GM19372 (cell line): Measurements from ENCODE around the gene CPLX1.
"Not testable (repeated sequence)": the region's sequence is repeated elsewhere in the genome, so short reads cannot be mapped to it uniquely, and the experiment has no call there.

ENCODE experiments used
- ATAC-seq: cut with Tn5 transposase; IDR thresholded peaks from one replicate; pipeline ENCODE4 v1.9.1; 2021; ENCODE audit warnings: mild to moderate bottlenecking, low read depth, moderate library complexity; ENCODE audit not compliant: unreplicated experiment

The CPLX1 gene

DNA sequence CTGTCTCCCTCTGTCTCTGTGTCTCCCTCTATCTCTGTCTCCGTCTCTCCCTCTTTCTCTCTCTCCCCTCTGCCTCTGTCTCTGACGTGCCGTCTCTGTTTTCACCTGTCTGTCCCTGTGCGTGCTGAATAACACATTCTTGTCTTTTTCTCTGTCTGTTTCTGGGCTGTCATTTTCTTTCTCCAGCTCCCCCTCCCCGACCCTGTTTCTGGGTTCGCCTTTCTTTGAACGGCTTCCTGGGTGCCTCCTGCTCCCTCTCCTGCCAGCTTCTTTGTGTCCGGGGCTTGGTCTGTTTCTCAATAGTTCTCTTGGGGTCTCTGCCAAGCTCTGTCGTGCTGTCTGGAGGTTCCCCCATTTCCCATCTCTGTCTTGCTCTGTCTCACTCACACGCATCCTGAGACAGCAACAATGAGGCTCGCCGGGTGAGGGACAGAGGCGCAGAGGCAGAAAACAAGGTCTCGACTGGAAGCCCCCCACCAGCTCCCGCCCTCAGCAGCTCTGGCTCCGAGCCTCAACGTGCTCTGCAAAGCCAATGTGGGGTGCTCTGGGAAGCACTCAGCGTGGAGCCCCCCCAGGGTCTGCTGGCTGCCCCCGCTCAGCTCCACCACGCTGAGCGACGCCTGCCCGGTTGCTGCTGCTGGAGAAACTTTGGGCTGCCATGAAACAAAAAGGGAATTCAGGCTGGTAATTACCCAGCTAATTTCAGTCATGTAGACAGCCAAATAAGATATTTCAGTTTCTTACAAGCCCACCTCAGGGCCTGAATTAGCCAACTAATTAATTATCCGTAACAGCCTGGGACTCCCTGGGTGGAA lies 3.4 kb downstream of the CPLX1 start:
- no peak for ATAC-seq

DNA sequence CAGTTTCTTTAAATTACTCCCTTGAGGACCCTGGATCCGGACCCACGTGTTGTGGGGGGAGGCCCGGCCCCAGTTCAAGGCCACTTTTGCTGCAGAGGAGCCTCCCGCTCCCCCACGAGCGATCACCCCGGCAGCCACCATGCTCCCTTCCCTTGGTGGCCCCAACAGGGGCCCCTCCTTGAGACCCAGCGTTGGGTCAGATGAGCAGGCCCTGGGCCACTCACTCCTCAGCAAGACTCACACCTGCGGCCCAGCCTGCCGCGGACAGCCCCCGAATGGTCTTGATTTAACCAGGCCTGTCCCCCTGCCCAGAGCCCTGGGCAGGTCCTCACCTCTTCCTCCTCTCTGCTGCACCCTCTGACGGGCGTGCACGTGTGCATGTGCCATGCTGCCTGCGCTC lies 4.3 kb downstream of the CPLX1 start:
- no peak for ATAC-seq

DNA sequence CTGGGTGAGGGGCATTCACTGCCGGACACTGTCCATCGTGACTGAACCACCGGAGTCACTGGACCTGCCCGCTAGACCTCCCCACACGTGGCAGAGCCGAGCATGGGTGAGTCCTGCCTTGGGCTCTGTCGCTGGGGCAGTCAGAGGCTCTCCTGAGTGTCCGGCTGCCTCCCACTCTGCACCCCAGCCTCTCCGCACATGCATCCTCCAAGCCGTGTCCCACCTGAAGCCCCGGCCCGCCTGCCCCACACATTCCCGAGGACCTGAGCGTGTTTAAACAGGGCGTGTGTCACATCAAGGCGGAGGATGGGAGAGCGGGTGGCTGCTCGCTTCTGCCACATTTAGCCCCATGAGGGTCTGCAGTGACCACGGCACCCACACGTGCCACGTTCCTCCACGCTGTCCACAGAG lies 4.7 kb downstream of the CPLX1 start:
- ATAC-seq = no peak

DNA sequence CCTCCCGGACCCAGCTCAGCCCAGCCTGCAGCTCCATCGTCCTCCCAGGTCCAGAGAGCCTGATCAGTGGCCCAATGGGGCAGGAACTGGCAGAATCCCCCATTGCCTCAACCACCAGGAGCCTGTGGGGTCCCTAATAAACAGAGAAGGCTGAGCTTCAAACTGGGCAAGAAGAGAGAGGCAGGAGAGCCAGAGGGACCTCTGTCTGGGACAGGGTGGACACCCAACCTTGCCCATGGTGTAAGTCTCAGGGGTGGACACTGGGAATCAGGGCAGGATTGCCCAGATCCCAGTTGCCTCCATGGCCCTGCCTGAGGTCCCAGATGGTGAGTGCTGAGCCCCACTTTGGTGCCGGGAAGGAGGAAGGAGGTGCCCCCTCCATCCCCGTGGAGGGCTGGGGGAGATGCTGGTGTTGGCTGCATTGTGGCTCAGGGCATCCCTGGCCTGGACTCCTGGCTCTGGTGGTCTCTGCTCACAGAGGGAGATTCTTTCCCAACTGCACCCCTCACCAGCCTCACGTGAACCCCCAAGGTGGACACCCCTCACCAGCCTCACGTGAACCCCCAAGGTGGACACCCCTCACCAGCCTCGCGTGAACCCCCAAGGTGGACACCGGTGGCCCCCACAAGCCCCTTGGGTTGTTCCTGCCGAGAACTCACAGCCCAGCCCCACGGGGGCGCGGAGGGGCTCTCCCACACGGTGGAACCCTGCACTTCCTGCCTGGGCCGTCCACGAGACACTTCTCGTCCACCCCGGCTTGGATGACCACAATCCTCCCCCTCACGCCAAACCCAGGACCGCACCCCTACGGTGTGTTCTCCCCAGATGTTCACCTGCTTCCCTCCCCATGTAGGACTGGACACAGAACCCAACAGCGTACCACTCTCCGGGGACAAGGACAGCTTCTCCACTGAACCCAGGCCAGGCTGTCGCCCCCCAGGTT lies 5.4 kb downstream of the CPLX1 start:
- no peak for ATAC-seq

DNA sequence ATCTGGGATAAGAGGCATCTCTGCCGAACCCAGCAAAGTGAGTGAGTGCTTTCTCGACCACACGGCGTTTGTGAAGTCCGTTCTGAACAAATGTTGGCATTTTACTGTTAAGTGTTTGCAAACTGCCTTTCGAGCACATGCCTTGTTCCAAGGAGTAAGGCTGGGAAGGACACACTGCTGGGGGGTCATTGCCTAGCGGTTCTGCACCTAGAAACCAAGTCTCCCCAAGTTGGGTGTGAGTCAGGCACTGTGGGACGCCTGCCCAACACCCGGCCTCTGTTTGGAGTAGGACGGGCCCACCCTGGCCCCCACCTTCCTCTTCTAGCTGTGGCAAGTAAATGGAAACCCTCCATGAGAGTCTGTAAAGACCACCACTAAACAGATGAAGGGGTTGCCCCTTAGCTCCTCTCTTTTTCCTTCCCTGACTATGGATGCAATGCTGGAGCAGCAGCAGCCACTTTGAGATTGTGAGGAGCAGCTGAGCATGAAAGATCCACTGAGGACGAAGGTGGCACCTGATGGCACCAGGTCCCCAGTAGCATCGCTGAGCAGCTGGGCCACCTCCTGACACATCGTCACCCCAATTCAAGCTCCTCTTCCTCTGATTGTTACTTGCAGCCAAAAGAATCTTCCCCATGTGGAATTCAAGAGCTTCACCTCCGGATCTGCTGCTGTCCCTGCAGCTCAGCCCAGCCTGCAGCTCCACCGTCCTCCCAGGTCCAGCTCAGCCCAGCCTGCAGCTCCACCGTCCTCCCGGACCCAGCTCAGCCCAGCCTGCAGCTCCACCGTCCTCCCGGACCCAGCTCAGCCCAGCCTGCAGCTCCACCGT lies 6.3 kb downstream of the CPLX1 start:
- ATAC-seq = no peak

DNA sequence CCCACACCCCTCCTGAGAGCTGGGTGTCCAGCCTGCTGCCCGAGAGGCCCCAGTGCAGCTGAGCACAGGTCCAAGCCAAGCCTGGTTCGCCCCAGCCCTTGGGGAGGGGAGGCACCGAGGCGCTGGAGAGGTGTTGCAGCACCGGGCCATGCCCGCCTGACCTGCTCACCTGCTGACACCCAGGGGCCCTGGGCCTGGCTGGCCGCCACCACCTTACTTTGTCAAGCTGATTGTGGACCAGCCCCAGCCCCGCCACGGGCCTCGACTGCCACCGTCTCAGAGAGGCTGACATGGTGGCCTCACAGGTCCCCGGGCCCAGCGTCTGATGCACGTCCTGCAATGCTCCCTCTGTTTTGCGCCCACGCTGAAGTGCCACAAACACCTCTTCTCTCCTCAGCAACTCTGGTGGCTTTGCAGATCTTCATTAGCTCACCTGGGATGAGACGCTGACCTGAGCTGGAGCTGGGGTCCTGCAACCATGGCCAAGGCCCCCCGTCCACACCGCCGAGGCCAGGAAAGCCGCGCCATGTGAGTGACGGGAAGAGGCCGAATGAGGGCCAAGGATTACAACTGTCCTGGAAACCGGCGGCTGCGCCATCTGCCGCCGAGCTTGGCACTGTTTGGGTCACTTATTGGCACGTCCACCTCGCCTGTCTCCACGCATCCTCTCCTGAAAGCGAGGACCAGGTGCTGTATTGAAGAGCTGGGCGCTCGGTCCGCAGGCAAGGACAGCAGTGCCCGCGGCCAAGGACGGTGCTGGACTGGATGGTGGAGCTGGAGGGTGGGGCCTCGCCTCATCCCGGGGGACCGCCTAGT lies 7.6 kb downstream of the CPLX1 start:
- no peak for ATAC-seq

DNA sequence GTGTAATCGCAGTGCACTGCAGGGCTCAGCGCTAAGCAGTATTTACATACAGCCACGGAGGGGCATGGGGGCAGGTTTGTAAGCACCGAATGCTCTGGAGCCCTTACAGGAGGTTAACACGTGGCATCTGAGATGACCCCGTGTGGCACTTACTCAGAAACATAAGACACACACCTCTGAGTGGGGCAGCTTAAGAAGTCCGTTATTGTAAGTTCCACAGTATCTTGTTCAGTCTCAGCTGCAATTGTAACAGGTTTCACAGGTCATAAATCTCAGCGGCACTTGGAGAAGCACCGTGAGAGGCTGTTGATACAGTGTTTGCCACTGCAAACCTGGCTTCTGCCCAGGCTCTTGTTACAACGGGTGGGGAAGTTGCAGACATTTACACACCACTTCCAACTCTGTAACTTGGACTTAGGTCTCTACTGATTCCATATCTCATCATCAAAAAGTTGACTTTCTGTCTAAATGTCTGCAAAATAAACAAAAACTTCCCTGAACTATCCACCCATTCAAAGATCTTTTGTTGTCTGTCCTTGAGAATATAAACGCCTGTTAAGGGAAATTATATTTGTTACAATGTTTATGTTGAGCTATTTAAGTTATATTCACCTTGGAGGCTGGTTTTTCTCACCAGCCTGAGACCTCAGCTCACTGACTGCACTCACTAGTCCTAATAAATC lies 10.3 kb downstream of the CPLX1 start:
- no peak for ATAC-seq

DNA sequence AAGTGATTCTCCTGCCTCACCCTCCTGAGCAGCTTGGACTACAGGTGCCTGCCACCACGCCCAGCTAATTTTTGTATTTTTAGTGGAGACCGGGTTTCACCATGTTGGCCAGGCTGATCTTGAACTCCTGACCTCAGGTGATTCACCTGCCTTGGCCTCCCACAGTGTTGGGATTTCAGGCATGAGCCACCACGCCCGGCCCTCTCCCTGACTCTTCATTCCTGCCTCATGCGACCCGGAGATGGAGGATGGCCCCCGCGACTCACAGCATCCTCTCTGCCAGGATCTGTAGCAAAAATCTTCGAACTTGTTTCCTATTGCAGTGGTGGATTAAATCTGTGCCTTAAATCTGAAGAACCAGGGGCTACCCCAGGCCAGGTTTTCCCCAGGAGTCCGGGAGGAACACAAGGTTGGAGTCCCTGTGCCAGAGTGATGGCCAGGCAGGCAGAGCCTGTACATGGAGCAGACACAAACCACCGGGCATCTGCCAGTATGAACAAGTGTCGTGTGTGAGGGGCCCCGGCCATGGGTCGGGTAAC lies 11.5 kb downstream of the CPLX1 start:
- no peak for ATAC-seq

DNA sequence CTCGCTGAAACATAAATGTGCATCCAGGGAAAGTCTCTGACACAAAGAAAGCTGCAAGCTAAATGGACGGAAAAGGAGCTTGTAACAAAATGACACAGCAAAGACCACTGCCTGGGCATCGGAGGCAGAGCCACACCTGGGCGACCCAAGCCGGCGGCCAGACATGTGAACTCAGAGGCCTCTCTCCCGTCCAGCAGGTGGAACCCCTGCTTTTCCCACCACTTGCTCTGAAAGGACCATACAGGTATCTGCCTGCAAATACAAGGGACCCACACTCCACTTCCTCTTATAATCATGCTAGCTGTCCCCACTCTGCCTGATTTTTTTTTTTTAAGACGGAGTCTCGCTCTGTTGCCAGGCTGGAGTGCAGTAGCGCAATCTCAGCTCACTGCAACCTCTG lies 12.0 kb downstream of the CPLX1 start:
- no peak for ATAC-seq

DNA sequence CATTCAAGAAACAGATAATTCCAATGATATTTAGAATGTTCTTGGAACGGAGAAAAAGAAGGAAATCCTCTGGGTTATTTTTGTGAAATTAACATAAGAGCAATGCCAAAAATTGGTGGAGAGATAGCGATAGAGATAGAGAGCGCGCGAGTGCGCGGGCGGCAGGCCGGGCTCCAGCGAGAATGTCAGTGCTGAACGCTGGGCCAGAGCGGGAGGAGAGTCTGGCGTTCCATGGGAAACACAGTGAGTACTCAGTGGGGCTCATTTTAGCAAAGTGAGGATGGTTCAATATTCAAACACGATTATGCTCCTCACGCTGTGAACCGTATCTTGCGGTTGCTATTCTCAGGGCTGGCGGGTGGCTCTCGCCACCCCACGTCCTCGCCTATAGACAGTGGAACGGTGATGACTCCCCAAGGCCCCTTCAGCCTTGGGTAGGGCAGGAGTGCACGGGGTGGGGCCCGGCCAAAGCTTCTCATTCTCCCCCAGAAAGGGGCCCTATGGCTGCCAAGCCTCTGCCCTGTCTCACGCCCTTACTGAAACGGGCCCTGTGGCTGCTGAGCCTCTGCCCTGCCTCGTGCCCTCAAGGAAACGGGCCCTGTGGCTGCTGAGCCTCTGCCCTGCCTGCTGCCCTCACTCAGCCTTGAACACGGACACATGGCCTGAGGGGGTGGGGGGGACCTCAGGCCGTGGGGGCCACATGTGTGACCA lies 16.9 kb downstream of the CPLX1 start:
- ATAC-seq = no peak

DNA sequence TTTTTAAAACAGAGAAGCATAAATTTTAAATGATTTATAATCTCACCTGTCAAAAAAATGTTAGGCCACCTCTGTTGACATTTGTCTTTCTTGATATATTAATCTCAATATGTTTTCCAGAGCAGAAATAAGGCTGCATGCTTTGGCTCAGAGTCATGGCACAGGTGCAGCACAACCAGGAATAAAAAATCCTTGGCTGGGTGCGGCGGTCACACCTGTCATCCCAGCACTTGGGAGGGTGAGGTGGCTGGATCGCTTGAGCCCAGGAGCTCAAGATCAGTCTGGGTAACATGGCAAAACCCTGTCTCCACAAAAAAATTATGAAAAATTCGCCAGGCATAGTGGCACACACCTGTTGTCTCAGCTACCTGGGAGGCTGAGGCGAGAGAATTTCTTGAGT lies 18.1 kb downstream of the CPLX1 start:
- ATAC-seq = no peak

DNA sequence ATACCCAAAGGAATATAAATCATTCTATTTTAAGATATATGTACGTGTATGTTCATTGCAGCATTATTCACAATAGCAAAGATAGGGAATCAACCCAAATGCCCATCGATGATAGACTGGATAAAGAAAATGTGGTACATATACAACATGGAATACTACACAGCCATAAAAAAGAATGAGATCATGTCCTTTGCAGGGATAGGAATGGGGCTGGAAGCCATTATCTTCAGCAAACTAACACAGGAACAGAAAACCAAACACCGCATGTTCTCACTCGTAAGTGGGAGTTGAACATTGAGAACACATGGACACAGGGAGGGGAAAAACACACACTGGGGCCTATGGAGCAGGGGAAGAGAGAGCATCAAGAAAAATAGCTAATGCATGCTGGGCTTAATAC lies 18.9 kb downstream of the CPLX1 start:
- ATAC-seq = not testable (repeated sequence)

DNA sequence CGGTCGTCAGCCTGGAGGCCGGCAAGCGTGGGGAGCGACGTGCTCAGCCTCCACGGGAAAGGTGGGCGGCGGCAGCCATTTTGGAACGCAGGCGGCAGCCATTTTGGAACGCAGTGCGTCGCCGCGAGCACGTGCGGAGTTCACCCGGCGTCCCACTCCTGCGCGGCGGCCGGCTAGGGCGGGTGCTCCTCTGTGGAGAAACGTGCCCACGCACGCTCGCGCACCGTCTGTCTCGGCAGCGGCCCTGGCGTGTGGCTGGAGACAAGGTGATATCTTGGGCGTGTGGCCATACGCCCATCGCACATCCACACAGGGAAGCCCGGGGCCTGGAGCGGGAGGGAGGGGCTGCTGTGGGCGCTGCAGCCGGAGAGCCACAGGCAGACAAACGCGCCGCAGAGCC lies 21.1 kb downstream of the CPLX1 start:
- ATAC-seq = no peak

DNA sequence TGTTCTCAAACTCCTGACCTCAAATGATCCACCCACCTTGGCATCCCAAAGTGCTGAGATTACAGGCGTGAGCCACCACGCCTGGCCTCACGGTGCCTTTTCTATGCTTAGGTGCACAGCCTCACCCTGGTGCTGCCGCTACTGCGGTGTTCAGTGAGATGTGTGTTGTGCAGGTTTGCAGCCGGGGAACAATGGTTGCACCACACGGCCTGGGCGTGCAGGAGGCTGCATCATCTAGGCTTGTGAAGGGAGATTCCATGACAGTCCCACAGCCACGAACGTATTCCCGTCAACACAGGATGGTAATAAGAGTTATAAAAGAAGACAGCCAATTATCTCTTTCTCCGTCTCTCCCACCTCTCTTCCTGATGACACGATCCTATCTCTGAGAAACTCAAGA lies 22.0 kb downstream of the CPLX1 start:
- no peak for ATAC-seq

DNA sequence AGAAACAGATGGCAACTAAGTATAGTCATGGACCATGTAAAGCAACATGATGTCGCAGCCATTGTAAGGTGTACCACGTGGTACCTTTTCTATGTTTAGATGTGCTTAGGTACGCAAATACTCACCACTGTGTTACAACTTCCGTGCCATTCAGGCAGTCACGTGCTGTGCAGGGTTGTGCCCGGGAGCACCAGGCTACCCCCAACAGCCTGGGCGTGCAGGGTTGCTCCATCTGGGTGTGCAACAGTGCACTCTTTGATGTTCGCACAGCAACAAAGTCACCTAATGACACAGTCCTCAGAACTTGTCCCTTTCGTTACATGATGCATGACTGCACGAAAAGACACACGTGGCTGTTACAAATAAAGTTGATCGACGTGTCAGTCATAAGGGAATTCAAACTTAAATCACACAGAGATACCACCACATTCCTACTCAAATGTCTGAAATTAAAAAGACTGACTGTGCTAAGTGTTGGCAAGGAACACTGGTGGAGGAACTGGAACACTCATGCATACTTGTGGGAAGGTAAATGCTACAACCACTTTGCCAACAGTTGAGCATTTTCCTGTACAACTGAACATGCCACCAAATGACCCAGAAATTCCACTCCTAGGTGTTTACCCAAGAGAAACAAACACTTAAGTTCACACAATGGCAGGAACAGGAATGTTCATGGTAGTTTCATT lies 24.3 kb downstream of the CPLX1 start:
- no peak for ATAC-seq

DNA sequence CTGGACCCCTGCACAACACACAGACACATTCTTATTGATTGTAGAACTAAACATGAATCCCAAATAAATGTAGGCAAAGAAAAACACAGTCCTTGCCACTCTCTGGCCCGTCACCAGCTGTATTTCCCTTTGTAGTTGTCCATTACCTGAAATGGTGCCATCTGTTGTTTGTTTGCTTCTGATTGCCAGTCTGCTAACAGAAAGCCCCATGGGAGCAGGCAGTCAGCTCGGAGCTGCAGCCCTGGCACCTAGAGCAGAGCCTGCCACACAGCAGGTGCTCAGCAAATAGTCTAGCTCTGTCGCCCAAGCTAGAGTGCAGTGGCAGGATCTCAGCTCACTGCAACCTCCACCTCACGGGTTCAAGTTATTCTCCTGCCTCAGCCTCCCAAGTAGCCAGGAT lies 28.9 kb downstream of the CPLX1 start:
- no peak for ATAC-seq

DNA sequence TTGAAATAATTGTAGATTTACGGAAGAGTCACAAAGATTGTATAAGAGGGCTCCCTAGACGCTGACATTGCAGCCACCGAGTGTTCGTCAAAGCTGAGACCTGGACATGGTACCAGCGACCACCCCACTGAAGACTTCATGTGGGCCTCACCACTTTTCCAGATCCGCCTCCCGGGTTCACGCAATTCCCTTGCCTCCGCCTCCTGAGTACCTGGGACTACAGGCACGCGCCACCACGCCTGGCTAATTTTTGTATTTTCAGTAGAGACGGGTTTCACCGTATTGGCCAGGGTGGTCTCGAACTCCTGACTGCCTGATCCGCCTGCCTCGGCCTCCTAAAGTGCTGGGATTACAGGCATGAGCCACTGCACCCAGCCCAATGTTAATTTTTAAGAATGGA lies 29.7 kb downstream of the CPLX1 start:
- ATAC-seq = no peak

DNA sequence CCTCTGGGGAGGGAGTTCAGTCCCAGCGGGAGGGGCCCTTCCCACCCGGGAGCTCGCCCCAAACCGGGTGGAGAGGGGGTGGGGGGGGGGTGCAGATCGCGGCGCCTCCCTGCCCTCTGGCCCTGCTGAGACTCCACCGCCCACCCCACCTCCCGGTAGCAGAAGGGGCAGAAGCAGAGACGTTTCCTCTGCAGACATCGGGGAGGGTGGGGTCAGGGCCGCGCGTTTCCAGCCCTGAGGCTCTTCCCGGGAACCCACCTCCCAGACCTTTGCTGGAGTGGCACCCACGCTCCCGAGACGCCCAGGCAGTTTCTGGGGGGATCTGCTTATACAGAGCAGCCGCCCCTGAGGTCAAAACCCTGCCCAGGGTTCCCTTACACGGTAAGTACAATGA lies 30.2 kb downstream of the CPLX1 start:
- ATAC-seq = no peak
